ENCODE data around the gene MRNIP. TPM values are rescaled to one million over a fixed set of nuclear protein-coding genes. Genes with fewer than 3 reads are reported as not detected.
A peak's percentile ranks its signal among the peaks of the same experiment; 100 is the strongest.

The MRNIP gene
- total and polyA plus RNA-seq, 7 experiments from 2014 or later: 19.4 to 133 (median 40.2) TPM

- Mint-ChIP-seq H3K4me3 (peak overlapping the region; percentile 71 to 96 (median 78)), H3K27ac (peak overlapping the region in 7 of 9 donors; percentile 28 to 91 (median 71)), H3K36me3 (peaks cover 0 to 11% (median 0%) of the 10 kb centered on the region in 5 donors), H3K27me3 (peaks cover 0 to 3% (median 0%) of the 10 kb centered on the region in 5 donors), H3K4me1 (peaks cover 30 to 51% (median 42%) of the 10 kb centered on the region in 7 donors), H3K9me3 (peaks cover 0 to 3% (median 0%) of the 10 kb centered on the region in 11 donors)
- POLR2A ChIA-PET: interaction anchor here (0.6 to 10.0 kb wide), 8 partner anchors 8 to 265 kb away, joined by 3 to 136 read pairs (median 4); partner anchors contain the start of genes HNRNPH1, MGAT4B and MRNIP
- Histone ChIP-seq H3K4me3 (ENCODE audit: low read length) (peak overlapping the region; percentile 50), H3K4me1 (ENCODE audit: control insufficient read depth in 2 of 2, insufficient read depth in 2 of 2, low read length in 2 of 2) (peaks cover 31 to 36% of the 10 kb centered on the region in 2 donors), H3K9me3 (ENCODE audit: control insufficient read depth in 2 of 3, low read length in 3 of 3) (no peaks in the 10 kb centered on the region), H3K27ac (ENCODE audit: low read depth, low read length) (peak overlapping the region; percentile 96), H3K27me3 (ENCODE audit: control insufficient read depth in 2 of 2, insufficient read depth in 2 of 2, low read length in 2 of 2) (no peaks in the 10 kb centered on the region), H3K36me3 (ENCODE audit: control insufficient read depth in 2 of 3, insufficient read depth in 3 of 3, low read length in 3 of 3) (peaks cover 0 to 17% (median 5%) of the 10 kb centered on the region in 3 experiments)
- intact Hi-C loops (cut with micrococcal nuclease): loop anchor here (1.0 to 10.0 kb wide), 4 partner anchors 12 to 1614 kb away; partner anchors contain the start of genes CANX (in 1 of the 2), HNRNPAB (in 1 of the 2) and MAPK9 (in 1 of the 2)
- CTCF ChIA-PET: interaction anchor here (2.6 kb wide), 1 partner anchor 17 kb away, joined by 8 read pairs; no protein-coding TSS in a partner anchor
- peak; percentile 73 for ATAC-seq
- DNase-seq: peak in 8 of 9 donors; percentile 41 to 91 (median 59)
These were observed 39.8 kb downstream of the MRNIP start for GRCh38 chr5:179818746-179819295.

DNA sequence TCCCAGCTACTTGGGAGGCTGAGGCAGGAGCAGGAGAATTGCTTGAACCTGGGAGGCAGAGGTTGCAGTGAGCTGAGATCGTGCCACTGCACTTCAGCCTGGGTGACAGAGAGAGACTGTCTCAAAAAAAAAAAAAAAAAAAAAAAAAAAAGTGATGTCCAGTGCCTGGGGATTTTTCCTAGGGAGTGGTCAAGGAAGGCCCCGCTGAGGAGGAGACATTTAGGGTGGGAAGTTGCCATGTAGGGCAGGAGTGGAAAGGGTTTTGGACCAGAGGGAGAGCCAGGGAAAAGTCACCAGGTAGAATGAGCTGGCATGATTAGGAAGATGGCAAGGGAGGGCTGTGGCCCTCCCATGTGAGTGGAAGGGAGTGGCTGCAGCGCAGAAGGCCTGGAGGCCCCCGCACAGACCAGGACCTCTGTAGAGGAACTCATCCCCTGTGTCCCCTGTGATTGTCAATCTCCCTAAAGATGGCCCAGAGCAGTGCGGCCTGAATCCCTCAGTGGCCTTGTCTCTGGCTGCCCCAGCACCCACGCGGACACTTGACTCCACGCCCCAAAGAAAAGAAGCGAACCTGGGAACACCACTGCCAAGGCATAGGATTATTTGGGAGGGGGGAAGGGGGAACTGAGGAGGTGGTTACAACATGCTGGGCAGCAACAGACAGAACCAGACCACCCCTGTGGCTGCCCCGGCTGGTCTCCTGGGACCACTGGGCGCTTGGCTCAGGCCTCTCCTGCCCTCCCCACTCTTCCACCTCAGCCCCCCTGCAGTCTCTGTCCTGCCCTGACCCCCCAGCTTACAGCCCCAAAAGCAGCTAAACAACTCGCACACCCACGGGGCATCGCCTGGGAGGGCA, 40.5 kb downstream of the MRNIP start:
- intact Hi-C loops (cut with micrococcal nuclease): loop anchor here in 1 of 2 donors (5.0 to 10.0 kb wide), 2 partner anchors 474 to 1613 kb away; partner anchors contain the start of genes HNRNPAB and MAPK9
- H3K4me3 ChIP-seq (ENCODE audit: low read length): peak overlapping the region; percentile 50
- POLR2A ChIA-PET: interaction anchor here (0.6 to 10.0 kb wide), 4 partner anchors 12 to 266 kb away, joined by 3 to 136 read pairs (median 10); partner anchors contain the start of gene MGAT4B
- H3K27me3 ChIP-seq (ENCODE audit: control insufficient read depth in 2 of 2, insufficient read depth in 2 of 2, low read length in 2 of 2): no peaks in the 10 kb centered on the region
- H3K36me3 ChIP-seq (ENCODE audit: control insufficient read depth in 2 of 3, insufficient read depth in 3 of 3, low read length in 3 of 3): peaks cover 0 to 17% (median 5%) of the 10 kb centered on the region in 3 experiments
- peak overlapping the region; percentile 3 to 91 (median 71) for H3K27ac Mint-ChIP-seq
- H3K27me3 Mint-ChIP-seq: peaks cover 0 to 3% (median 0%) of the 10 kb centered on the region in 5 donors
- H3K9me3 Mint-ChIP-seq: peaks cover 0 to 3% (median 0%) of the 10 kb centered on the region in 11 donors
- H3K4me3 Mint-ChIP-seq: peak overlapping the region; percentile 71 to 96 (median 78)
- DNase-seq (no peak), ATAC-seq (no peak)
- peaks cover 0 to 10% (median under 1%) of the 10 kb centered on the region in 5 donors for H3K36me3 Mint-ChIP-seq
- H3K4me1 Mint-ChIP-seq: peaks cover 29 to 47% (median 38%) of the 10 kb centered on the region in 7 donors
- H3K4me1 ChIP-seq (ENCODE audit: control insufficient read depth in 2 of 2, insufficient read depth in 2 of 2, low read length in 2 of 2): peaks cover 31 to 34% of the 10 kb centered on the region in 2 donors
- H3K27ac ChIP-seq (ENCODE audit: low read depth, low read length): peak overlapping the region; percentile 96
- H3K9me3 ChIP-seq (ENCODE audit: control insufficient read depth in 2 of 3, low read length in 3 of 3): no peaks in the 10 kb centered on the region
- CTCF ChIA-PET: interaction anchor here (0.7 kb wide), 1 partner anchor 194 kb away, joined by 3 read pairs; no protein-coding TSS in a partner anchor

GRCh38 chr5:179817470-179817840, 41.2 kb downstream of the MRNIP start:
- Histone ChIP-seq H3K9me3 (ENCODE audit: control insufficient read depth in 2 of 3, low read length in 3 of 3) (no peaks in the 10 kb centered on the region), H3K27ac (ENCODE audit: low read depth, low read length) (no peak overlapping the region), H3K27me3 (ENCODE audit: control insufficient read depth in 2 of 2, insufficient read depth in 2 of 2, low read length in 2 of 2) (no peaks in the 10 kb centered on the region), H3K4me3 (ENCODE audit: low read length) (no peak overlapping the region), H3K36me3 (ENCODE audit: control insufficient read depth in 2 of 3, insufficient read depth in 3 of 3, low read length in 3 of 3) (peaks cover 0 to 24% (median 0%) of the 10 kb centered on the region in 3 experiments), H3K4me1 (ENCODE audit: control insufficient read depth in 2 of 2, insufficient read depth in 2 of 2, low read length in 2 of 2) (peaks cover 24 to 27% of the 10 kb centered on the region in 2 donors)
- CTCF ChIA-PET: interaction anchor here (0.7 kb wide), 1 partner anchor 194 kb away, joined by 3 read pairs; no protein-coding TSS in a partner anchor
- Mint-ChIP-seq H3K36me3 (peaks cover 0 to 13% (median 4%) of the 10 kb centered on the region in 5 donors), H3K27me3 (peaks cover 0 to 3% (median 0%) of the 10 kb centered on the region in 5 donors), H3K27ac (no peak overlapping the region), H3K4me1 (peaks cover 23 to 40% (median 34%) of the 10 kb centered on the region in 7 donors), H3K4me3 (peak overlapping the region; percentile 3 to 96 (median 75)), H3K9me3 (peaks cover 0 to 3% (median 0%) of the 10 kb centered on the region in 11 donors)
- DNase-seq: no peak
- ATAC-seq: no peak
- intact Hi-C loops (cut with micrococcal nuclease): loop anchor here in 1 of 2 donors (5.0 to 10.0 kb wide), 2 partner anchors 475 to 1613 kb away; partner anchors contain the start of genes HNRNPAB and MAPK9
- POLR2A ChIA-PET: interaction anchor here (0.7 to 10.0 kb wide), 2 partner anchors 12 to 54 kb away, joined by 3 to 136 read pairs; partner anchors contain the start of gene MGAT4B

DNA sequence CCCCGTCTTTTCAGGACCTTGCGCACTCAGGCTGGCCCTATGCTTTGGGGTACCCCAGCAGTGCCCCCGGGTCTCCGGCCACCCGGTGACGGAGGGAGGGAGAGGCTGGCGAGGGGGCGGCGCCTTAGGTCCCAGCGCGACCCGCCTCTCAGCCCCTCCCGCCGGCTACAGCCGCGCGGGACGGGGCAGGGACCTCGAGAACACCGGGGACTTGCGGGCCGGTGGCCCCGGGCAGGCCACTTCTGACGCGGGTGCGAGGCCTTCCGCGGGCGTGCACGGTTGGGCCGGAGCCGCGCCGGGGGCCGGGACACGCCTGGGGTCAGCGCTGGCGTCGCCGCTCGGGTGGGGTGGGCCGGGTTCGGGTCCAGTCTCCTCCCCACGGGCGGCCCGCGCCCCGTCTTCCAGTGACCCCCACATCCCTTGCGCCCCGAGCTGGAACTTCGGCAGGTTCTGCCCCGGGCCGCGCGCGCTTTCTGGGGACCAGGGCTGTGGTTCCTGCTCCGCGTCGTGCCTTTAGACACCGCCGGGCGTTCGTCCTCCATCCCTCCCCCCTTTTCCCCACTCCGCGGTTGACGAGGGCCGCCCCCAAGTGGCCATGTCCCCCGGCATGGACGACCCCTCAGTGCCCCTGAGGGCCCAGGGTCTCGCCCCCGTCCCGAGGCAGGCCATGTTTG, 41.7 kb downstream of the MRNIP start:
- Histone ChIP-seq H3K4me3 (ENCODE audit: low read length) (no peak overlapping the region), H3K36me3 (ENCODE audit: control insufficient read depth in 2 of 3, insufficient read depth in 3 of 3, low read length in 3 of 3) (peaks cover 0 to 29% (median 0%) of the 10 kb centered on the region in 3 experiments), H3K27me3 (ENCODE audit: control insufficient read depth in 2 of 2, insufficient read depth in 2 of 2, low read length in 2 of 2) (no peaks in the 10 kb centered on the region), H3K9me3 (ENCODE audit: control insufficient read depth in 2 of 3, low read length in 3 of 3) (no peaks in the 10 kb centered on the region), H3K4me1 (ENCODE audit: control insufficient read depth in 2 of 2, insufficient read depth in 2 of 2, low read length in 2 of 2) (peaks cover 19 to 22% of the 10 kb centered on the region in 2 donors), H3K27ac (ENCODE audit: low read depth, low read length) (no peak overlapping the region)
- POLR2A ChIA-PET: interaction anchor here (10.0 kb wide), 1 partner anchor 12 kb away, joined by 136 read pairs; the partner anchor contains the start of gene MGAT4B
- DNase-seq (no peak), ATAC-seq (no peak)
- CTCF ChIA-PET: no interaction called here
- Mint-ChIP-seq H3K4me3 (peak overlapping the region in 8 of 10 donors; percentile 3 to 96 (median 78)), H3K27me3 (peaks cover 0 to 3% (median 0%) of the 10 kb centered on the region in 5 donors), H3K36me3 (peaks cover 0 to 15% (median 4%) of the 10 kb centered on the region in 5 donors), H3K9me3 (peaks cover 0 to 3% (median 0%) of the 10 kb centered on the region in 11 donors), H3K4me1 (peaks cover 18 to 35% (median 28%) of the 10 kb centered on the region in 7 donors), H3K27ac (no peak overlapping the region)
- intact Hi-C loops (cut with micrococcal nuclease): loop anchor here in 1 of 2 donors (5.0 to 10.0 kb wide), 2 partner anchors 475 to 1612 kb away; partner anchors contain the start of genes HNRNPAB and MAPK9

- H3K4me1 Mint-ChIP-seq: peaks cover 16 to 31% (median 24%) of the 10 kb centered on the region in 7 donors
- no peak overlapping the region for H3K27ac Mint-ChIP-seq
- peaks cover 0 to 3% (median 0%) of the 10 kb centered on the region in 5 donors for H3K27me3 Mint-ChIP-seq
- ChIA-PET POLR2A (interaction anchor here (1.9 to 10.0 kb wide), 2 partner anchors 11 to 193 kb away, joined by 7 to 136 read pairs; partner anchors contain the start of genes HNRNPH1 and MGAT4B), CTCF (no interaction called here)
- Histone ChIP-seq H3K9me3 (ENCODE audit: control insufficient read depth in 2 of 3, low read length in 3 of 3) (no peaks in the 10 kb centered on the region), H3K4me3 (ENCODE audit: low read length) (no peak overlapping the region), H3K4me1 (ENCODE audit: control insufficient read depth in 2 of 2, insufficient read depth in 2 of 2, low read length in 2 of 2) (peaks cover 17 to 19% of the 10 kb centered on the region in 2 donors), H3K27me3 (ENCODE audit: control insufficient read depth in 2 of 2, insufficient read depth in 2 of 2, low read length in 2 of 2) (no peaks in the 10 kb centered on the region), H3K27ac (ENCODE audit: low read depth, low read length) (no peak overlapping the region), H3K36me3 (ENCODE audit: control insufficient read depth in 2 of 3, insufficient read depth in 3 of 3, low read length in 3 of 3) (peaks cover 0 to 29% (median 0%) of the 10 kb centered on the region in 3 experiments)
- intact Hi-C loops (cut with micrococcal nuclease): loop anchor here in 1 of 2 donors (5.0 to 10.0 kb wide), 2 partner anchors 476 to 1612 kb away; partner anchors contain the start of genes HNRNPAB and MAPK9
- peaks cover 0 to 18% (median 4%) of the 10 kb centered on the region in 5 donors for H3K36me3 Mint-ChIP-seq
- no peaks in the 10 kb centered on the region for H3K9me3 Mint-ChIP-seq
- DNase-seq (no peak), ATAC-seq (no peak)
- peak overlapping the region in 3 of 10 donors; percentile 16 to 68 (median 21) for H3K4me3 Mint-ChIP-seq
These were observed 42.2 kb downstream of the MRNIP start for GRCh38 chr5:179816401-179816795.

All from naive thymus-derived CD4-positive, alpha-beta T cell (primary cell).